AG10803 (cell line): ENCODE results near the gene METTL1.

ENCODE experiments used
- DNase-seq: peaks from one replicate; pipeline ENCODE4 v3.0.0; 2010; ENCODE audit warnings: low read depth
- H3K4me3 ChIP-seq: 2 replicates; pipeline ENCODE4 v1.5.1; 2011; ENCODE audit warnings: mild to moderate bottlenecking, low read length, control low read depth
- CTCF ChIP-seq: conservative IDR thresholded peaks from 2 replicates; pipeline ENCODE4 v1.5.1; 2011; ENCODE audit warnings: mild to moderate bottlenecking, low read length, control low read depth, inconsistent platforms

METTL1 gene

DNA sequence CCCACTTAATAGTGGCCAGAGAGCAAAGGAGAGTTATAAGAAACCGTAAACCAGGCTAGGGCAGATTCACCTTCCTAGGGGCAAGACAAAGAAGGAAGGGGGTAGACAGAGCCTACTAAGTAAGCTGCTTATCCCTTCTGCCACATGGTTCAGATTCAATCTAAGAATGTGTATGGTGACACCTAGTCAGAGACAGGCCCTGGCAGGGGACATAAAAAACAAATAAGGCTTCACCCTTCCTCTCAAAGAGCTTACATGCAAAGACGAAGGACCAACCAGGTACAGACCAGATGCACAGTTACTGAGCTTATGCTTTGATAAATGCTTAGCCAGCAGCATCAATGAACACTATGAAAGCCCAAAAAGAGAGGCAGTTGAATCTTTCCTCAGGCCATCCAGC is 9.4 kb downstream of the METTL1 start:
- no peak for TF ChIP-seq CTCF
- H3K4me3 ChIP-seq, result no peak overlapping the region
- no peak for DNase-seq

DNA sequence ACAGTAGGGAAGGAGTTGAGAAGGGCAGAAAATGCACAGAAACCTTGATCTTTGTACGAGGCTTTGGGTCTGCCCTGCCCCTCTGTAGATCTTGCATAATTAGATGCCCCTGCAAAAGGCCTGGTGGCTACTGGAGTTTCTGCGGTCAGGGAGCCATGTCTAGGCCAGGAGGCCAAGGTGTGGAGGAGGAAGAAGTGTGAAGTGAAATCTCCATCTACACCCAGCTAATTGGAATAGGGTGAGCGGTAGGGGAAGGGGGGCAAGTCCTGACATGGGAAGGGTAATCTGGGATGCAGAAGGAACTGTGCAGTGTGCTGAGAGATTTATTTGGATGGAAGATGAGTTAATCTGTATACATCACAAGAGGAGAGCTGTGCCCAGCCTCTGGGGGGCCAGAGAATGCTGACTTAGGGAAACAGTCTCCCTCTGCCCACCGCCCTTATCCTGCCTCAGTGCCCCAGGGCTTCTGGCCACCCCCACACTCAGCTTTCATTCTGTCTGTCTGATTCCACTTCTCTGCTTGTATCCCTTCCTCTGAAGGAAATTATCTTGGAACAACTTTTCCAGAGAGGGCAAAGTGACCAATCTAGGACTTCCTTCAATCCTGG is 10.4 kb downstream of the METTL1 start:
- no peak overlapping the region for H3K4me3 ChIP-seq
- no peak for TF ChIP-seq CTCF
- no peak for DNase-seq

- no peak for DNase-seq
These were observed 11.4 kb downstream of the METTL1 start for GRCh38 chr12:57760347-57760982.

DNA sequence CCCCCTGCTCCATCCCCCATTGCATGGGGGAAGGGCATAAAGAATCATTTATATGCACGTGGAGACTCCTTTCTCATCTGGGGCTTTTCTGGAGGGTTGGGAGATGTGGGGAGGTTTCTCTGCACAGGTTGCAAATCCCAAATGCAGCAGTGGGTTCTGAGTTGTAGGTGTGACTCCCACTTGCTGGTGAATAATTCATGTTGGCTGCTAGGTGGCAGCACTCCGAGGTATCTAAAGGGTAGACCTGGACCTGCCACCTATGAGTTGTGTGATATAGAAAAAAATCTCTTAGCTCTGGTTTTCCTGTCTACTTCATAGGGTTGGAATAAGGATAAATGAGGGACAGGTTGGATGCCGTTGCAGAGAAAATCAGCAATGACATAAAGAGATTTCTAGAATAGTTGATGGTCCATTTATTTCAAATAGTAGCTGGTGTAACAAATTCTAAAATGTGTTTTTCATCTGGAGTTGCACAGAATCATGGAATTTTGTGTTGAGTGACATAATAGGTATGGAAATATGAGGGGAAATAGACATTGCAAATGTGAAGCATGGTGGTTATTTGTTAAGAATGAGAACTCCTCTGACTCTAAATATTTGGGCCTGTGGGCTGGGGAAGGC is 12.4 kb downstream of the METTL1 start:
- TF ChIP-seq CTCF, result peak; percentile 34
- no peak for DNase-seq

More at GRCh38 chr12:57760347-57760982, 11.4 kb downstream of the METTL1 start:
- TF ChIP-seq CTCF, result no peak
- no peak overlapping the region for H3K4me3 ChIP-seq

GRCh38 chr12:57758552-57759359 is 13.1 kb downstream of the METTL1 start:
- TF ChIP-seq CTCF, result no peak

More for the DNA sequence above, 12.4 kb downstream of the METTL1 start:
- no peak overlapping the region for H3K4me3 ChIP-seq

GRCh38 chr12:57757771-57758170 is 14.1 kb downstream of the METTL1 start:
- H3K4me3 ChIP-seq, result no peak overlapping the region
- no peak for DNase-seq
- no peak for TF ChIP-seq CTCF

More at GRCh38 chr12:57758552-57759359, 13.1 kb downstream of the METTL1 start:
- no peak overlapping the region for H3K4me3 ChIP-seq
- DNase-seq, result no peak
